Chondrocyte (in vitro differentiated cells): Measurements from ENCODE around the gene RBM20. TPM values are rescaled to one million over a fixed set of nuclear protein-coding genes. Genes with fewer than 3 reads are reported as not detected.

Experiments
- DNase-seq: peaks from one replicate; pipeline ENCODE4 v3.0.0; 2021; ENCODE audit warnings: mixed read lengths, low spot score
- H3K27ac Mint-ChIP-seq: one replicate; pipeline ENCODE4 v1.8.0; 2021; ENCODE audit warnings: mild to moderate bottlenecking, moderate library complexity, mixed read lengths; ENCODE audit not compliant: unreplicated experiment
- H3K27me3 Mint-ChIP-seq: 2 replicates; pipeline ENCODE4 v1.8.0; 2021; ENCODE audit warnings: low read depth, mixed read lengths
- H3K36me3 Mint-ChIP-seq: 2 replicates; pipeline ENCODE4 v1.8.0; 2021; ENCODE audit warnings: low read depth, mixed read lengths
- H3K4me1 Mint-ChIP-seq: 2 replicates; pipeline ENCODE4 v1.8.0; 2021; ENCODE audit warnings: low read depth, mild to moderate bottlenecking, mixed read lengths
- H3K4me3 Mint-ChIP-seq: one replicate; pipeline ENCODE4 v1.8.0; 2021; ENCODE audit warnings: mild to moderate bottlenecking, moderate library complexity, mixed read lengths; ENCODE audit not compliant: unreplicated experiment
- H3K9me3 Mint-ChIP-seq: 2 replicates; pipeline ENCODE4 v1.8.0; 2021; ENCODE audit warnings: low read depth, mixed read lengths
- CTCF ChIP-seq: fragments of 200-600 bp; sonication (generic); IDR thresholded peaks from 2 replicates; pipeline ENCODE4 v1.5.0; 2021; ENCODE audit warnings: antibody characterized with exemption, mild to moderate bottlenecking, moderate library complexity
- total RNA-seq: library from RNA; stranded (reverse); gene quantifications from 3 replicates; pipeline ENCODE4 v1.2.1, GENCODE V29; 2021

Gene RBM20
- total RNA-seq, 1 donor from 2014 or later = 3.6 TPM

GRCh38 chr10:110646417-110647135 lies 2.4 kb downstream of the RBM20 start:
- Mint-ChIP-seq H3K27me3 (peaks cover 15% of the 10 kb centered on the region), H3K36me3 (no peaks in the 10 kb centered on the region), H3K4me3 (no peak overlapping the region), H3K9me3 (no peaks in the 10 kb centered on the region), H3K27ac (no peak overlapping the region), H3K4me1 (peaks cover 46% of the 10 kb centered on the region)
- DNase-seq = no peak
- TF ChIP-seq CTCF = no peak

- peaks cover 14% of the 10 kb centered on the region for H3K27me3 Mint-ChIP-seq
- H3K9me3 Mint-ChIP-seq = no peaks in the 10 kb centered on the region
- H3K4me3 Mint-ChIP-seq = no peak overlapping the region
- no peaks in the 10 kb centered on the region for H3K36me3 Mint-ChIP-seq
- DNase-seq = no peak
- peaks cover 51% of the 10 kb centered on the region for H3K4me1 Mint-ChIP-seq
- TF ChIP-seq CTCF = no peak
- no peak overlapping the region for H3K27ac Mint-ChIP-seq
Measured at GRCh38 chr10:110647136-110647430, 2.9 kb downstream of the RBM20 start.

GRCh38 chr10:110648692-110649346 lies 4.7 kb downstream of the RBM20 start:
- Mint-ChIP-seq H3K27me3 (peaks cover 2% of the 10 kb centered on the region), H3K36me3 (no peaks in the 10 kb centered on the region), H3K27ac (no peak overlapping the region), H3K4me3 (no peak overlapping the region), H3K9me3 (no peaks in the 10 kb centered on the region), H3K4me1 (peaks cover 41% of the 10 kb centered on the region)
- peak; percentile 50 for TF ChIP-seq CTCF
- no peak for DNase-seq

- Mint-ChIP-seq H3K9me3 (no peaks in the 10 kb centered on the region), H3K27ac (no peak overlapping the region), H3K27me3 (peaks cover 2% of the 10 kb centered on the region), H3K36me3 (no peaks in the 10 kb centered on the region), H3K4me1 (peaks cover 40% of the 10 kb centered on the region), H3K4me3 (no peak overlapping the region)
- no peak for DNase-seq
- TF ChIP-seq CTCF = no peak
Measured at GRCh38 chr10:110649347-110650264, 5.5 kb downstream of the RBM20 start.

DNA sequence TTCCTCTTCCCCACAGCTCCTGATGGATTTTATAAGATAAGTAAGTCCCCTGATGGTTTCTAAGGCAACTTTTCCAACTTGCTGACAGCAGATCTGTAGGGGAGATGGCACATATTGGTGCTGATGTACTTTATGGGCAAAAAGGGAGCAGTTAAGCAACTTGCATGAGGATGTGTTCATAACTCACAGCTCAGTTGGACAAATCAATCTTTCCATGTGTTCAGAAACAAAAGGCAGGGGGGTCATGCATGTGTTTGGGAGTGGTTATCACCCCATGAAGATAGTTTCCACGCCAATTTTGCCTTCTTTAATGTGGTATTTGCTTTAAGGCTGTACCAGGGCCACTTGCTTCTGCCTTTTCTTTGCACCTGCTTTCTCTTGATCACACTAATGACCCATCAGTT lies 6.1 kb downstream of the RBM20 start:
- no peak for TF ChIP-seq CTCF
- H3K36me3 Mint-ChIP-seq = no peaks in the 10 kb centered on the region
- DNase-seq = no peak
- no peak overlapping the region for H3K4me3 Mint-ChIP-seq
- no peaks in the 10 kb centered on the region for H3K9me3 Mint-ChIP-seq
- H3K27me3 Mint-ChIP-seq = peaks cover 2% of the 10 kb centered on the region
- H3K4me1 Mint-ChIP-seq = peaks cover 36% of the 10 kb centered on the region
- H3K27ac Mint-ChIP-seq = no peak overlapping the region
